ENCODE results near the gene HBS1L.
A peak's percentile ranks its signal among the peaks of the same experiment; 100 is the strongest.

Gene HBS1L

DNA sequence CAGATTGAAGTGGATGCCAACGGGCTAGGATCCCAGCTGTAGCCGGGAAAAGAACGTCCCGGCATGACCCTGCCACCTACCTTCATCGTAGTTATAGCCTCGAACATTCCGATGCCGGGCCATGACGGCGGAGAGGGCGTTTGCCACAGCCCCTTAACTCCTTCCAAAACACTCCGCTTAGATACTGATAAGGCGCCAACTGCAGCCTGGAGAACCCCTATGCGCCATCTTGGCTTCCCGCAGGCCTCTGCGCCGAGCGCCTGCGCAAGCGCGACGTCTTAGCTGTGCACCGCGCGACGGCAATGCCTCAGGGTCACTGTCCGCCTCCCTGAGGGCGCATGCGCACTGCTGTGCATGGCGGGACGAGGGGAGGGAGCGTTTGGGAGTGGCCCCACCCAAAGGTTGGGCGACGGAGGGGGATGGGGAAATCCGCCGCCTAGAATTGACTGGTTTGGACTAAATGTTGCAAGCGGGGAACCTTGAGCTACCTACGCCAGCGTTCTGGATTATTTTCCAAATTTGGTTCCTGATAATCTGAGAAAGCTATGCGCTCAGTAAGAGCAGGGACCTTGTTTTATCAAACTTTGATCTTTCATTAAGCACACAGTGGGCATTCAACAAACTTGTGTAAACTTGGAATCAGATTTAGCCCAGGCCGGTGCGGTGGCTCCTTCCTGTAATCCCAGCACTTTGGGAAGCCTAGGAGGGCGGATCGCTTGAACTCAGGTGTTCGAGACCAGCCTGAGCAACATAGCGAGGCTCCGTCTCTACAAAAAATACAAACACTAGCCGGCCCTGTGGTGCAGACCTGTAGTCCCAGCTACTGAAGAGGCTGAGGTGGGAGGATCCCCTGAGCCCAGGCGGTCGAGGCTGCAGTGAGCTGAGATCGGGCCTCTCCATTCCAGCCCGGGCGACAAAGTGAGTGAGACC is at the start of gene HBS1L:
Gene HBS1L (minus strand): TSS at position 254 of the 930 bp plus-strand sequence. CDS start 131 bp downstream, at position 123.
- DNase-seq, result peak; percentile 98

DNA sequence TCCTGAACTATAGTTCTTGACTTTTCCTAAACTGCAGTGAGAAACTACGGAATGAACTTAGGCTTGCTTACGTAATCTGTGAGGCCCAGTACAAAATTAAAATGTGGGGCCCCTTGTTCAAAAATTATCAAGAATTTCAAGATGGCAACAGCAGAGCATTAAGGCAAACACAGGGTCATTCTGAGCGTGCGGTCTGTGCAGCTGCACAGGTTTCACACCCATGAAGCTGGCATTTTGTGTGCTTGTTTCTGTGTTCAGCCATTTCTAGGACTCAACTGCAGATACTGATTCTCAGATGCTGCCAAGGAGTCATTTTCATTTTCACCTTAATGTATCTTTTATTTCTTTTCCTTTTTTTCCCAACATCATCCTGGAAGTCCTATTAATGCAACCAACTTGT is 49.6 kb upstream of the HBS1L start:
- no peak for DNase-seq

DNA sequence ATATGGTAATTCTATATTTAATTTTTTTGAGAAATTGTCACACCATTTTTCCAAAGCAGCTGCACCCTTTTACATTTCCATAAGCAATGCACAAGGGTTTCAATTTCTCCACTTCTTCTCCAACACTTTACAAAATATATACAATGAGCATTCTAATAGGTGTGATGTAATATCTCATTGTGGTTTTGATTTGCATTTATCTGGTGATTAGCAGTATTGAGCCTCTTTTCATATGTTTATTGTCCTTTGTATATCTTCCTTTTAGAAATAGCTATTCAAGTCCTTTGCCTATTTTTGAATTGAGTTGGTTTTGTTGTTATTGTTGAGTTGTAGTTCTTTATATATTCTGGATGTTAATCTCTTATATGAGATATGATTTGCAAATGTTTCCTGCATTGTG is 47.6 kb upstream of the HBS1L start:
- no peak for DNase-seq

DNA sequence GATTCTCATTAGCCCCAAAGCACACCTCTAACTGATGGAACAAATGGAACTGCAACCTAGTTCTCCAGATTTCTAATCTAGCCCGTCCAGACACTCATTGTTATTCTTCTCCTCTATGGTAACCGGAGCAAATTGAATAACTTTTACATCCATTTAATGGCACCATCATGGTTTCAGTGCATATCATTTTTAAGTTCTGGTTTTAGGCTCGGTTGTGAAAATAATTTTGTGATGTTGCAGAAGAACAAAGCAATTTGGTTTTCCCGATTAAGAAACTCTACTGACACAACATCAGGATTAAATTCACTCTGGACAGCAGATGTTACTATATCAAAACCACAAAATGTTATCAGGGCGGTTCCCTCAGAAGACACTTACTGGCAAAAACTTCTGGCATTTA is 42.5 kb upstream of the HBS1L start:
- DNase-seq, result no peak

DNA sequence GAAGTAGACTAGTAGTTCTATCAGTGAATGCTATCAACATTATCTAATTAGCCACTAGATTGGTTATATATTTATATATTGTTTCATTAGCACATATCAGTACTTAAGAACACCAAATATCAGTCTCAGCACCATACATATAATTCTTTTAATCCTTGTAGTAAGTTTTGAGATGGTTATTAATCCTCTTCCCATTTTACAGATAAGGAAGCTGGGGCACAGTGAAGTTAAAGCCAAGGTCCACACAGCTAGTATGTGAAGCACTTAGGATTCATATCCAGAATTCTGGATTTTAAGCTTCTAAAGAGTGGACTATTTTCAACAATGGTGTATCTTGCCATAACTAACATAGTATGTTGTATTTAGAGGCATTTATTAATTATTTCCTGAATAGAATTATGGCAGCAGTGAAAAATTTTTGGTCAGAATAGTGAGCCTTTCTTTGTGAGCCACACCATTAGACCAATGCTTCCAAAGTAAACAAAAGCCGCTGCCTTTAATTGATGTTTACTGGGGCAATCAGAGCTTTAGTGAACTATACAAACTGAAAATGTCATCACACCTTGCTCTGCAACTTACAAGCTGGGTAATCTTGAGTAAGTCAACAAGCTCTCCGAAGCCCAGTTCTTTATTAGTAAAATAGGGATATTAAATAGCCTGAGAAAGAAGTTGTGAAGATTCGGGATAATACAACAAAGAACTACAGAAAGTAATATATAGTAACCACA is 41.9 kb upstream of the HBS1L start:
- no peak for DNase-seq

DNA sequence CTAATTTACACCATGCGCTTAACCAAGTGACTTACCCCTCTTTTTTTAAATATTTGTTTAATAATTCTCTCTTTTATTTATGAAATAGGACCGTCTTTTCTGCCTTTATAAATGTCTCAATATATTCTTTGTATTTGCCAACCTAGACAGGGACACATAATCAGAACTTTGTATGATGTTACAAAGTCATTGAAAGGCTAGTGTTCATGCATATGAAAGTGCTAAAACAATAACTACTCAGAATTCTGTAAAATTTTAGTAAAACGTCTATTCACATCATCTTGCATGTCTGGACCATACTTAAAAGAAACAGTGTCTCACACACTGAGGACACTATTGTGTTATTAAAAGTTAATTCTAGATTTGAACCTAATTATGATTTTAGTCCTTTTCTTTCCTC is 41.1 kb upstream of the HBS1L start:
- DNase-seq, result no peak

DNA sequence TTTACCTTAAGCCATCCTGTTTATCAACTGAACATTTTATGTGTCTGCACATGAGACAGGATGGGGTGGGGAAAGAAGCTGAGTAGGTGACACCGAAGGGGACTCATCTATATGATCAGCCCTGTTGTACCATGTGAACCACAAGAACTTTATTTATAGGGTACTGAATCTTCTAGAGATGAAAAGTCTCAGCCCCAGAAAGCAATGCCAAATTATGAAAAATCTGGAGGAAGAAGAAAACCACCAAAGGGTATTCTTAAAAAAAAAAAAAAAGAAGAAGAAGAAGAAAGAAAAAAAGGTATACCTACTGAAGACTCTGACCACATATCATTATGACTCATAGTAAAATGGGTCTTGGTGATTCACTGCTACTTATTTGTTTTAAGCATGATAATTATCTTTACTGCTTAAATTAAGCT is 39.8 kb upstream of the HBS1L start:
- no peak for DNase-seq

DNA sequence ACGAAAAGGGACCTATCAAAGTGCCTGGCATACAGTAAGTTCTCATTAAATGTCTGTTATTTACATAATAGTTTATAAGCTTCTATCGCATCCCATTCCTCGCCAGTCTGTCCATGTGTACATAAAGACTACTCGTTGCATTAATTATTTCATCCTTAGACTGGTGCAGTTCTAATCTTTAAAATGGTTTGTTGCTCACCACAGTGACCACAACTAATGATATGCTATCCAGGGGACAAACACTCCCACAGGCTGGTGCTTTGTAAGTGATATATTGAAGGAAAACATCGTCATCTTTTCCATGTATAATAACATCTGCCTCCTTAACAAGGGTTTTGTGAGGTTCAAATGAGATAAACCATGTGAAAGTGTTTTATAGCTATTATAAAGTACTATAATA is 39.0 kb upstream of the HBS1L start:
- no peak for DNase-seq

DNA sequence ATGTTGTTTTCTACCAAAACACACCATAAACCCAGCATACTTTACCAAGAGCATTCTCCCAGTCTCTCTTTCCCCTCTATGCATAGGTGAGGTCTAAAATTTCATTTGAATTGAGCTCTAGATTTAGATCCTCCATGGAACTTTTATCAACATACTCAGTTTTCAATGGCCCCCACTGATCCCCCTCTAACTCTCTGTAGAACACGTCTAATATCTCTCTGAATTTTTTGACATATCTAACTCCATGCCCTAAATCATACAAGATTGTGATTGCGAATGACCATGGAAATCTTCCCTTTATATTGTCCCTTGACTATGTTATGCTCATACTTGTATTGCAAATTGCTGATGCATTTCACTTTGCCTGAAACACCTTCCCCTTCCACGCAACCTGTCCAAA is 38.1 kb upstream of the HBS1L start:
- DNase-seq, result no peak

DNA sequence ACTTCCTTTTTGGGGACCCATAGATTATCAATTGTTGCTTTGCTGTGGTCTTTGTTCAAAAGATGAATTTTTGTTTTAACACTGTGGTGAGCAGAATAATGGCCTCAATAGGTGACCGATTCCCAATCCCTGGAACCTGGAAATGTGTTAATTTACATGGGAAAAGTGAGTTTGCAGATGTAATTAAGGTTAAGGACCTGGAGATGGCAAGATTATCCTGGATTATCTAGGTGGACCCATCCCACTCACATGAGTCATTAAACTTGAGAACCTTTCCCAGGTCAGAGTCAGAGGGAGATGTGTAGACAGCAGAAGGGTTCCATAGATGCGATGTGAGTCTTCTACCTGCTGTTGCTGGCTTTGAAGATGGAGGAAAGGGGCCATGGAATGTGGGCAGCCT is 36.2 kb upstream of the HBS1L start:
- no peak for DNase-seq

DNA sequence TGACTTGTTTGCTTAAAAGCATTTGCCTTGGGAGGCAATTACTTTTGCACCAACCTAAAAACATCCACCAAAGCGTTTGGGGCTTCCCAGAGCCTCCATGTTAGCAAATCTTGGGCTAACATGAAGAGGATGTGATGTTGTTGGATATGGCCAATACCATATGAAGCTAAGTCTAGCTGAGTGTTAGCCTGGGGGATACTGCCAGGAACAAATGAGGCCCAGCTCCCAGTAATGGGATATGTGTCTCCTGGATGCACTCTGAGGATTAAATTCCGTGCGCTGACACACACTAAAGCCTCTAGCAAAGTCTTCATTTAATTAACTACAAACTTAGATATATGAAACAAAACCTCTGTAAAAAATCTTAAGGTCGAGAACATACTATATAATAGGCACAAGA is 35.3 kb upstream of the HBS1L start:
- DNase-seq, result no peak

DNA sequence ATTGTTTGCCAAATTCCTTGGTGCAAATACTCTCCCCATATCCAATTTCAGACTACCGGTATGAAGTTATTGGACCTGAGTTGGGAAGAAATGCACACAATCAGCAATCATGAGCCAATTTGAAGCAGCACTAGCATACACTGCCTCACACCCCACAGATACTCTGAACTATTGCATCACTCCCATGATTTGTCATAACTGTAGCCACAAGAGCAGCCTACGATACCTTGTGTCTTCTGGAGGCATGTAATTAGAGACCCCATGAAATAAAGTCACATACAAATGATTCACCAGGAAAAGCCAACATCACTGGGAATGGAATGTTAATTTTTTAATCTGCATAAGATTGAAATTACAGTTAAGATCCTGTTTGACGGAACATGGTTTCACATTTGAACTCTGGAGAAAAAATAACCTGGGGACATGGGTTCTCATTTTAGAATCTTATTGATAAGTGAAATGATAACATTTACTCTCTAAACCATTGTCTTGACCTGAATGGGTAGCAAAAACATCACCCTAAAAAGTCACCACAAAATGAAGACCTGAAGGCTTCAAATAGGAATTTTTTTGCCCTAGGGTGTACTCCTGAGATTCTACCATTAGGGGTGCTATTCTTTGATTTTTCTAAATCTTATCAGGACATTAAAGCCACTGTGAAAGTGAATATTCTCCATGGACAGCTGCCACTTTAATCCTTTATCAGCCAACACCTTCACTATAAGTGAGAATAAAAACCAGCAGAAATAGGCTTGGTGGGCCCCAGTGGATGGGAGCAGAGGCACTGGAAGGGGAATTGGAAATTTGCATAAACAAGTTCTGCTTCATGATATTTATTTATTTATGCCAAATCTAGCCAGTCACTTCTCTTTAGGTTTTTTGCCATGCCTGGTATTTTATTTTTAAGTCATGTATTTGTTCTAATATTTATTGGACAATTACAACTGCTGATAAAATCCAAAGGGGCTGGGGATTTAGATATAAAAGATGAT is 34.5 kb upstream of the HBS1L start:
- DNase-seq, result peak; percentile 84

DNA sequence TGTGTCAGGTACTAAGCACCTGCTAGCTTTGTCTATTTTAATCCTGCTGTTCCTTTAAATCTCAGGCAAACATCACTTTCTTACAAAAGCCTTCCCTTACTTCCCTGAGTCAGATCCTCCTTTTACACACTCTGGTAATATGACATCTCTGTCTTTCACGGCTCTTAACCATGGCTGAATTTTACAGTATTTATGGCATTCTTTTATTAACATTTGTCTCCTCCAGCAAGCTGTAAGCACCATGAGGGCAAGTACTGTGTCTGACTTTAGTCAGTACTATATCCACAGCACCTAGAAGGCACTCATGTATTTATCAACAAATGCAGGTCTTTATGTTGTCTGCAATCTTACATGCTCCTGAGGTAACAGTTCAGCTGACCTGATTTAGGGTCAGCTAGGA is 33.7 kb upstream of the HBS1L start:
- DNase-seq, result no peak

DNA sequence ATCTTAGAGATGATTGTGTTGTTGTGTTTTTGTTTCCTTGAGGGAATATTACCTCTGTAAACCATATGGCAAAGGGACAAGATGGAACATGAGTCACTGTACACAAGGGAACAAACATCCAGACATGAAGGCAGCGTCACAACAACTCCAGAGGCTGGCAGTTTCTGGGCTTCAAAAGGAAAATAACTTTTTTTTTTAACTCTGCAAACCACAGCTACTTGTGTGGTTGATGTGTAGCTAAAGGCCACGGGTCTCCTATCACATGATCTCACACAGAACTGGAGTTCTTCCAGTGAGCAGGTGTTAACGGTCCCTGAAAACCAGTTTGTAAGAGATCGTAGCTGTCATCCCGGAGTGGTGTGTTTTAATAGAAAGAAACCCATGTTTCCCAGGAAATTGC is 33.2 kb upstream of the HBS1L start:
- no peak for DNase-seq

DNA sequence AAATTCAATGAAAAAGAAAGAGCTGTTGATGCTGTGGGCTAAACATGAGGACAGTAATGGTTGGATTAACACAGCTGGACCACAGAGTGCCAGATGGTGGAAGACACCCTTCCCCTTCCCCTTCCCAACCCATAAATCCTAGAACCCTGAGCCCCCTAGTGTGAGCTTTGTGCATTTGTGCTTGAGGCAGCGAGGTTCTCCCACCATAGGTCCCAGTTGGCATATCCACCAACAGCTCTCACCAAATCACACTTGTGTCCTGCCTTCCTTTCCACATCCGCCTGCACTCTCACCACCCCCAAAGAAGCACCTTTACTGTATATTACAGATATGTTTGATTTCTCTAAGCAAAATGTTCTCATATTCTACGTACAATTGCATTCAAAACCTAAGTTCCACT is 32.8 kb upstream of the HBS1L start:
- no peak for DNase-seq

DNA sequence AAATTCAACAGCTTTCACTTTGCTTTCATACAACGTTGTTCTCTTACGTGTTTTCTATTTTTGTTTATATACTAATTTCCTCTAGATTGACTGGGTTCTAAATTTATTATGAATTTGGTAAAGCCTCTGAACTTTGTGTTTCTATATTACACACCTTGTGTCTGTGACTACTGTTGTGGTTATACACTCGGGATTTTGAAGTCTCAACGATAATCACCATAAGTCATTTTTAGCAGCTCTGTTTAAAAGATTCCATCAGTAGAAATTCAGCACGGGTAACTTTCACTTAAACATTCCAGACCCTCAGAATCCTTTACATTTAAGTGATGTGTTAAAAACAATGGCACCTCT is 31.8 kb upstream of the HBS1L start:
- no peak for DNase-seq

DNA sequence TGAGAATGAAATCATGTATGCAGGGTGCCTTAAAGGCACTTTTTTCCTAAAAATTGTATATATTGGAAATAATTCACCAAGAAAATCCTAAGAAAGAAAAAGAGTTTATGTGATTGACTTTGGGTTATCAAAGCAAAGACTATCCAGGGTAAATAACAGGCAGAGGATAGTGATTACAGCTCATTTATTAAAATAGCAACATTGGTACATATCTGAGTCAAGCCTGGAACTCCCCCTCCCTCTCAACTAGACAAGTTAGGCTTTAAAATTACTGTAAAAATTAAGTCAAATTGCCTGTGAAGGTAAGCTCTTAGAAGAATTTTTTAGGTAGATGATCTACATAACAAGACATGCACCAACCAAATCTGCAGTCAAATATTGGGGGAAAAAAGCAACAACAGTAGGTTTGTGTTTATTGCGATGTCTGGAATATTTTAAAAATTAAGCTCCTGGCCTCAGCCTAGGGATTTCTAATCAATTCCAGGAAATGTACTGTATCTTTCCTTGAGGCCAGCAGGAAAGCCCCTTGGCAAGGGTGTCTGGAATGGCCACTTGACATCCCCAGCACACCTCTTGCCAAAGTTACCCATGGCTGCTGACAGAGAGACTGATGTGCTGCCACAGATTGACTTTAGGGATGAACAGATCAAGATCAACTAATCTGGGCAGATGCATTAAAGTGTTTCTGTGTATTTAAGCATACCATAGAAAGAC is 31.2 kb upstream of the HBS1L start:
- no peak for DNase-seq

DNA sequence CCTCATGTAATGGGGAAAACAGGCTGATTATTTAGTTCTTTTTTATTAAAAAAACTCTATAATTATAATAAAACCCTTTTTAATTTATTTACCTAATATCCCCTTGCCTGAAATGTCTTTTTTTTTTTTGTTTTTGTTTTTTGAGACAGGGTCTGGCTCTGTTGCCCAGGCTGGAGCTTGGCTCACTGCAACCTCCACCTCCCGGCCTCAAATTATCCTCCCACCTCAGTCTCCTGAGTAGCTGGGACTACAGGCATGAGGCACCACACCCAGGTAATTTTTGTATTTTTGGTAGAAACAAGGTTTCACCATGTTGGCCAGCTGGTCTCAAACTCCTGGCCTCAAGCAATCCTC is 30.3 kb upstream of the HBS1L start:
- no peak for DNase-seq

DNA sequence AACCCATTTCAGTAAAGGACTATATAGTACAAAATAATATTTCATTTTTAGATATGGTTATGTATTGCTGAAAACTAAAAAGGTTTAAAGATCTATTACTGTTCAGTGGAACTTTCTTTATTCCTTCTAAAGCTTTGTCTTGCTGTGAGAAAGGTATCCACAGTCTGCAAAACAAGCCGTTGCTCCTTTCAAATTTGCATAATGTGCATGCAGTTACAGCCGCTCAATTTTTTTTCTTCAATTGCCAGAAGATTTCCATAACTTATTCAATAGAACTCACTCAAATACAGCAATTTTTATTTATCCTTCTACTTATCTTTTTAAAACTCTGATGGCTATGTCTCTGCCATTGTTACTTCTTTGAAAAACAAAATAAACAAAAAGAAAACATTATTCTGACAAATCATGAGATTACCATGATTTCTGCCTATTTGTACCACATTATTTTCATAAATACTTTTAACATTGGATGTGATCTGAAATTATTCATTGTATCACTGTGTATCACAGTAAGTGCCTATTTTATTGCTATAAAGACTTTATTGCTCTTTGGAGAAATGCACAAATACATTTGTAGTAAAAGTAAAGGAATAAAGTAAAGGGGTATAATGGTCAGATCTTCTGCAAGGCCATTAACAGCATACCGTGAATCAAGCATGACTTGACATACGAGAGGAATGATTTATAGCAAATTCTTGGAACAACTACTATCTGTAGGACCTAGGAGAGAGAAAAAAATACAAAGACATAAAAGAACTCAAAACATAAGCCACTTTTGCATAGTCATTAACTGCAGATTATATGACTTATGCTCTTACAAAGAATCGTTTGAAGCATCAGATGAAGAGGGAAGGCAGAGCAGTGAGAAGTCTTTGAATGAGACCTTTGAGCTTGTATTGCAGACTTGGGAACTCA is 29.6 kb upstream of the HBS1L start:
- no peak for DNase-seq

DNA sequence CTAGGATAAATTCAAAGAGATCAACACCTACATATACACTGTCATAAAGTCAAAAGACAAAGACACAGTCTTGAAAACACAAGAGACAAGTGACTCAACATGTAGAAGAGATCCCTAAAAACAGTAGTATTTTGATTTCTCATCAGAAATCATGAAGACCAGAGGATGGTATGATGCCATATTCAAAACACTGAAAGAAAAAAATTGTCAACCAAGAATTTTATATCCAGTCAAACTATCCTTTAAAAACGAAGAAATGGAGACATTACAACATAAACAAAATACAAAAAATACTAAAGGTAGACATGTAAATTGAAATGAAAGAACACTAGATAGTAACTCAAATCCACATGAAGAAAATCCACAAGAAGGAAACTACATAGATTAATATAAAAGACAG is 27.3 kb upstream of the HBS1L start:
- DNase-seq, result no peak

DNA sequence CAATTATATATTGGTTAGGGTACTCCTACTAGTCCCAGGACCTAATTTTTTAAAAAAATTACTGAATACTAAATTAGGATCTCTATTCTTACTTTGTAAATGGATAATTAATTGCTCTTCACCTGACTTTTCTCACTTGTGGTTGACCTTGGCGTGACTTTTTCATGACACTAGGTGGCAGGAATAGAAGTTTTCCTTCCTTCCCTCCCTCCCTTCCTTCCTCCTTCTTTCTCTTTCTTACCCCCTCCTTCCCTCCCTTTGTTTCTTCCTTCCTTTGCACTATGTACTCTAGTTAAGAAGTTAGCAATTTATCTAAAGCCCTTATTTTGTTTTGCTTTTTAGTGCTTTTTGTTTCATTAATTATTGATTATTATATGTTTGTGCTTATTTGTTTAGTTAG is 20.4 kb upstream of the HBS1L start:
- no peak for DNase-seq

Measured in fibroblast of skin of right quadriceps (primary cell).